DMS79 (cell line): ENCODE results near the gene PLVAP.

Source experiments
- DNase-seq: peaks from one replicate; lab custom pipeline; 2025; lab: John Stamatoyannopoulos, UW

The PLVAP gene

DNA sequence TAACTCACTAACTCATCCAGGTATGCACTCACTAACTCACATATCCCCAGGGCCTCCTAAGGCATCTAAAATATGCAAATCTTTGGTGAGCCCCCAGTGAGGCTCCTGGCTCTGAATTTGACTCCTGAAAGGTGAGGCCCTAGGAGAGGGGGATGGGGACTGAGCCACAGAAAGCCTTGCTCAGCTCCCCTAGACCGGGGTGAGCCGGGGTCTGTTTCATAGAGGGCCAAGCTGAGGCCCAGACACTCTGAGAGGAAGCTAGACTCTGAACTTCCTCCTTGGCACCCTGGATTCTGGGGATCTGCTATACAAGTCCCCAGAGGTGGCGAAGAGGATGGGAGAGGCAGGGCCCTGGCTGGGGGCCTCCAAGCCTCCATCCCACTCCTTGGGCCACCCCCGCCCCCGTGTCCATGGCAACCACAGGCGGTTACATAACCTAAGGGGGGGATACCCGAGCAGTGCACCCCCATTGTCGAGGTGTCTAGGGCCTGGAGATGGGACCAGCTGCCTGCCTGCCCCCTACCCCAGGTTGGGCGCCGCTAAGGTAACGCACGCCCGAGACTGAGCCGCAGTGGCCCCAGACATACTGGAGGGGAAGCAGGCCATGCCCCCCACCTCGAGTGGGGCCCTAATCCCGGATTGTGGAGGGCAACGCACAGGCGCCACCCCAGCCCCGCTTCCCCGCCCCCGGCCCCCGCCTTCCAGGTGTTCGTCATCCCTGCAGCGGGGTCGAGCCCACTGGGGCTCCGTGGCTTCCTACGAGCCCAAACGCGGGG lies 74.6 kb downstream of the PLVAP start:
- DNase-seq, result no peak
